Sigmoid colon (tissue), 7 donors: Measurements from ENCODE around the gene ZNFX1. TPM values are rescaled to one million over a fixed set of nuclear protein-coding genes. Genes with fewer than 3 reads are reported as not detected.

Source experiments
- DNase-seq: peaks from one replicate; pipeline ENCODE4 v3.0.0-alpha.2; 2019
- H3K27ac ChIP-seq, 4 donors: fragments of 200-600 bp; sonication (generic); one replicate each; pipeline ENCODE4 v1.5.1; 2016 to 2019; ENCODE audit warnings: mild to moderate bottlenecking in 1 of 4
- H3K27me3 ChIP-seq, 3 donors: fragments of 200-600 bp; sonication (generic); one replicate each; pipeline ENCODE4 v1.5.1; 2019; ENCODE audit warnings: mild to moderate bottlenecking in 1 of 3
- H3K36me3 ChIP-seq, 4 donors: fragments of 200-600 bp; sonication (generic); one replicate each; pipeline ENCODE4 v1.5.1; 2016 to 2019
- H3K4me1 ChIP-seq, 4 donors: fragments of 200-600 bp; sonication (generic); one replicate each; pipeline ENCODE4 v1.5.1; 2017 to 2019
- H3K4me3 ChIP-seq, 4 donors: fragments of 200-600 bp; sonication (generic); one replicate each; pipeline ENCODE4 v1.5.1; 2017 to 2019; ENCODE audit warnings: mild to moderate bottlenecking in 2 of 4, moderate library complexity in 1 of 4
- H3K9me3 ChIP-seq, 4 donors: fragments of 200-600 bp in 3 of 4; sonication (generic) in 3 of 4; one replicate each; pipeline versions ENCODE4 v1.5.1 to v1.6.1; 2013 to 2019
- EP300 ChIP-seq, 4 donors: sonication (generic); formaldehyde crosslinking; IDR thresholded peaks; one replicate each; pipeline ENCODE4 v1.6.1; 2017; ENCODE audit warnings: antibody characterized with exemption in 4 of 4
- POLR2A ChIP-seq, 2 donors: fragments of 450-650 bp; IDR thresholded peaks; one replicate each; pipeline ENCODE4 v1.6.1; 2016; ENCODE audit warnings: antibody characterized with exemption in 2 of 2, mild to moderate bottlenecking in 2 of 2, moderate library complexity in 2 of 2
- POLR2AphosphoS5 ChIP-seq, 4 donors: sonication (generic); formaldehyde crosslinking; IDR thresholded peaks; one replicate each; pipeline ENCODE4 v1.6.1; 2017; ENCODE audit warnings: antibody characterized with exemption in 4 of 4
- WGBS, 2 donors: extraction: QIAGEN DNeasy Blood & Tissue Kit; methylation state at CpG; one replicate each; pipeline ENCODE4 v1.1.7; 2013; 5-methylcytosine and 5-hydroxymethylcytosine counted together
- intact Hi-C: fragments of 100-400 bp; cut with DNase I; formaldehyde crosslinking; loops from one replicate; pipeline ENCODE4 v1.15.1; 2023
- polyA plus RNA-seq, 3 donors: library from polyadenylated mRNA; stranded (reverse); fragments of 200-250 nt; gene quantifications; one replicate each; pipeline ENCODE4 v1.2.3, GENCODE V29; 2013
- total RNA-seq, 4 donors: library from RNA; depleted of rRNA; stranded (reverse); fragments of >200 nt; gene quantifications; one replicate each; pipeline ENCODE4 v1.1.0, GENCODE V29; 2016
- TF ChIP-seq, protein P1 (sequence below), 4 experiments: fragments of 450-650 bp in 3 of 4; fragments of 200-600 bp in 1 of 4; IDR thresholded peaks; one replicate each; pipeline ENCODE4 v1.5.1; 2016 to 2019; ENCODE audit warnings: antibody characterized with exemption in 4 of 4, mild to moderate bottlenecking in 3 of 4, moderate library complexity in 2 of 4
- donor health status: healthy with polysubstance abuse.
- donor health status: Bipolar disorder and iron deficiency.
- donor health status: healthy.

ZNFX1 gene
- total and polyA plus RNA-seq, 7 donors = 7.2 to 32.1 (median 25.7) TPM

DNA sequence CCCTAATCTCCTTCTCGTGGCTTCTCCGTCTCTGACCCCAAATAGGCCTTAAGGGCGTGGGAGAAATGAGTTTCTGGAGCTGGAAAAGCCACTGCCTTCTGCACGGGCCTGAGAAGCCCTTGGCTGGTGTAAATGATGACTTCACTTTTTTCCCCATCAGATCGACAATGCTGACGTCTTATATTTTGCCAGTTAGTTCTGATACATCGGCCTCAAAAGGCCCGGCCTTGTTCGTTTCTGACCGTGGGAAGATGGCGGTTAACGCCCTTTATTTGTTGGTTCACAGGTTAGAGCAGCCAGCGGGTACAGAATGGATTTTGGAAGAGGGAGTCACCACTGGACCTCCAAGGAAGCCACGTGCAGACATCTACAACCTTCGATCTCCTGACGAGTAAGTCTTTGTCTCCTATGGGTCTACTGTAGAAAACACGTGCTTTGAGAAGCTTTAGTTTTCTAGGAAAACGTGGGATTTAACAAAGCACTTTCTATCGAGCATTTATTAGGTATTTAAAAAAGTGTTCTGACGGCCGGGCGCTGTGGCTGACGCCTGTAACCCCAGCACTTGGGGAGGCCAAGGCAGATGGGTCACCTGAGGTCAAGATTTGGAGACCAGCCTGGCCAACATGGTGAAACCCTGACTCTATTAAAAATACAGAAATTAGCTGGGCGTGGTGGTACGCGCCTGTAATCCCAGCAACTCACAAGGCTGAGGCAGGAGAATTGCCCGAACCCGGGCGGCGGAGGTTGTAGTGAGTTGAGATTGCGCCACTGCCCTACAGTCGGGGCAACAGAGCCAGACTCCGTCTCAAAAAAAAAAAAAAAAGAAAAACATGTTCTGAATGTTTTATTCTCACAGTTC lies 1.2 kb upstream of the ZNFX1 start:
- Histone ChIP-seq H3K27me3 (no peaks in the 10 kb centered on the region), H3K27ac (peak overlapping the region; percentile 95 to 98 (median 97)), H3K4me3 (peak overlapping the region; percentile 86 to 98 (median 90)), H3K4me1 (peaks cover 0 to 66% (median 58%) of the 10 kb centered on the region in 4 donors), H3K9me3 (peaks cover 0 to 7% (median 5%) of the 10 kb centered on the region in 4 donors), H3K36me3 (peaks cover 31 to 62% (median 48%) of the 10 kb centered on the region in 4 donors)
- TF ChIP-seq POLR2A (IDR thresholded peaks at IDR 0.05) = no peak
- TF ChIP-seq POLR2AphosphoS5 (IDR thresholded peaks at IDR 0.05) = no peak
- TF ChIP-seq EP300 (IDR thresholded peaks at IDR 0.05) = no peak
- TF ChIP-seq, protein P1, sequence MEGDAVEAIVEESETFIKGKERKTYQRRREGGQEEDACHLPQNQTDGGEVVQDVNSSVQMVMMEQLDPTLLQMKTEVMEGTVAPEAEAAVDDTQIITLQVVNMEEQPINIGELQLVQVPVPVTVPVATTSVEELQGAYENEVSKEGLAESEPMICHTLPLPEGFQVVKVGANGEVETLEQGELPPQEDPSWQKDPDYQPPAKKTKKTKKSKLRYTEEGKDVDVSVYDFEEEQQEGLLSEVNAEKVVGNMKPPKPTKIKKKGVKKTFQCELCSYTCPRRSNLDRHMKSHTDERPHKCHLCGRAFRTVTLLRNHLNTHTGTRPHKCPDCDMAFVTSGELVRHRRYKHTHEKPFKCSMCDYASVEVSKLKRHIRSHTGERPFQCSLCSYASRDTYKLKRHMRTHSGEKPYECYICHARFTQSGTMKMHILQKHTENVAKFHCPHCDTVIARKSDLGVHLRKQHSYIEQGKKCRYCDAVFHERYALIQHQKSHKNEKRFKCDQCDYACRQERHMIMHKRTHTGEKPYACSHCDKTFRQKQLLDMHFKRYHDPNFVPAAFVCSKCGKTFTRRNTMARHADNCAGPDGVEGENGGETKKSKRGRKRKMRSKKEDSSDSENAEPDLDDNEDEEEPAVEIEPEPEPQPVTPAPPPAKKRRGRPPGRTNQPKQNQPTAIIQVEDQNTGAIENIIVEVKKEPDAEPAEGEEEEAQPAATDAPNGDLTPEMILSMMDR (IDR thresholded peaks at IDR 0.05) = no peak
- 13 to 23% methylated on average over 33 of the region's 33 CpGs for WGBS, 2 donors
- intact Hi-C loops = loop anchor here (2.0 kb wide), 1 partner anchor 60 kb away; the partner anchor contains the start of gene DDX27
- DNase-seq = no peak

DNA sequence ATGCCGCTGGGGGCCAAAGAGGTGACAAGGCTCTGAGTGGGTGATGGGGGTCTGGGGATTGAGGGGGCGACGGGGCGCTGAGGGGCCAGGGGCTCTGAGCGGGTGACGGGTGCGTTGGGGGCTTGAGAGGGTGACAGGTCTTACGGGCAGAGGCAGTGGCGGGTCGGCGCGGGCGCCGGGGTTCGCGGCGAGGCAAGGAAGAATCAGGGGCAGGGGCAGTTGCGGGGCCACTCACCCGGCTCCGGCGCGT lies 146 bp downstream of the ZNFX1 start:
- TF ChIP-seq EP300 (IDR thresholded peaks at IDR 0.05) (no peak), POLR2A (IDR thresholded peaks at IDR 0.05) (no peak), POLR2AphosphoS5 (IDR thresholded peaks at IDR 0.05) (no peak)
- TF ChIP-seq, protein P1 (IDR thresholded peaks at IDR 0.05) = no peak
- intact Hi-C loops = loop anchor here (2.0 kb wide), 1 partner anchor 59 kb away; the partner anchor contains the start of gene DDX27
- peaks cover 24 to 62% (median 36%) of the 10 kb centered on the region in 4 donors for H3K36me3 ChIP-seq
- peak overlapping the region; percentile 86 to 98 (median 90) for H3K4me3 ChIP-seq
- peaks cover 0 to 7% (median 3%) of the 10 kb centered on the region in 4 donors for H3K9me3 ChIP-seq
- no peak for DNase-seq
- no peaks in the 10 kb centered on the region for H3K27me3 ChIP-seq
- H3K27ac ChIP-seq = peak overlapping the region; percentile 95 to 98 (median 97)
- H3K4me1 ChIP-seq = peaks cover 0 to 57% (median 52%) of the 10 kb centered on the region in 4 donors
- 1% methylated on average over 22 of the region's 22 CpGs for WGBS, 2 donors

DNA sequence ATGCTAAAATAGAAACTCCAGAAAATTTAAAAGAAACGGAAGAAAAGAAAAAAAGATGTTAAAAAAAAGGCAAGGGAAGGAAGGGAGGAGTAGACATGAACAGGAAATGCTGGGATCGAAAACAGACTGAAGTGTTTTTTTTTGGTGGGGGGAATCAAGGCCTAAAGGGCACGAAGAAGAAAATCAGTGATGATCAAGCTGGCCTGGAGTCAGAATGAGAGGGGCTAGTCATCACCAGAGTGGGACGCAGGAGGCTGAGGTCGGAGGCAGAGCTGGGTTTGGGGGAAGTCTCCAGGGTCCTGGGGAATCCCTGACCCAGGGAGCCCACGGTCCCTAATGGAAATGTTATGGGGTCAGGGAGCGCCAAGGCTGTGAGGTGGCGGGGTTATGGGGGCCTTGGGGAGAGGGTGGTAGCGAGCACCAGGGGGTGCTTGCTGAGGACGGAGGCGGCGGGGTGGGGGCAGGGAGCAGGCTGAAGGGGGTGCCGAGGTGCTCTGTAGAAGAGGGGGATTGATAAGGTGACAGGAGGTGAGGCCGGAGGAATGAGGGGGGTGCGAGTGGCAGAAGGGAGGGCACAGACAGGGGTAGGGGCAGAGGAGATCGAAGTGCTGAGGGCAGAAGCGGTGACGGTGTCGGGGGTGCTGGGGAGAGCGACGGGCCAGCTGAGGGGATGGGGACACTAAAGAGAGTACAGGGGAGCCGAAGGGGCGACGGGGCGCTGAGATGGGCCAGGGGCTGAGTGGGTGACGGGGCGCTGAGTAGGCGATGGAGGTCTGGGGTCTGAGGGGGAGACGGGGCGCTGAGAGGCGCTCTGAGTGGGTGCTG lies 684 bp downstream of the ZNFX1 start:
- peak; percentile 77 for DNase-seq
- H3K9me3 ChIP-seq = peaks cover 0 to 7% (median 3%) of the 10 kb centered on the region in 4 donors
- H3K4me3 ChIP-seq = peak overlapping the region; percentile 86 to 98 (median 90)
- TF ChIP-seq POLR2AphosphoS5 (IDR thresholded peaks at IDR 0.05) = peak in 1 of 4 donors; percentile 5
- TF ChIP-seq, protein P1 (IDR thresholded peaks at IDR 0.05) = no peak
- H3K27ac ChIP-seq = peak overlapping the region; percentile 95 to 98 (median 97)
- intact Hi-C loops = no loop called here
- H3K27me3 ChIP-seq = no peaks in the 10 kb centered on the region
- H3K4me1 ChIP-seq = peaks cover 0 to 52% (median 48%) of the 10 kb centered on the region in 4 donors
- peaks cover 19 to 62% (median 31%) of the 10 kb centered on the region in 4 donors for H3K36me3 ChIP-seq
- WGBS, 2 donors = 1 to 2% methylated on average over 31 of the region's 31 CpGs

DNA sequence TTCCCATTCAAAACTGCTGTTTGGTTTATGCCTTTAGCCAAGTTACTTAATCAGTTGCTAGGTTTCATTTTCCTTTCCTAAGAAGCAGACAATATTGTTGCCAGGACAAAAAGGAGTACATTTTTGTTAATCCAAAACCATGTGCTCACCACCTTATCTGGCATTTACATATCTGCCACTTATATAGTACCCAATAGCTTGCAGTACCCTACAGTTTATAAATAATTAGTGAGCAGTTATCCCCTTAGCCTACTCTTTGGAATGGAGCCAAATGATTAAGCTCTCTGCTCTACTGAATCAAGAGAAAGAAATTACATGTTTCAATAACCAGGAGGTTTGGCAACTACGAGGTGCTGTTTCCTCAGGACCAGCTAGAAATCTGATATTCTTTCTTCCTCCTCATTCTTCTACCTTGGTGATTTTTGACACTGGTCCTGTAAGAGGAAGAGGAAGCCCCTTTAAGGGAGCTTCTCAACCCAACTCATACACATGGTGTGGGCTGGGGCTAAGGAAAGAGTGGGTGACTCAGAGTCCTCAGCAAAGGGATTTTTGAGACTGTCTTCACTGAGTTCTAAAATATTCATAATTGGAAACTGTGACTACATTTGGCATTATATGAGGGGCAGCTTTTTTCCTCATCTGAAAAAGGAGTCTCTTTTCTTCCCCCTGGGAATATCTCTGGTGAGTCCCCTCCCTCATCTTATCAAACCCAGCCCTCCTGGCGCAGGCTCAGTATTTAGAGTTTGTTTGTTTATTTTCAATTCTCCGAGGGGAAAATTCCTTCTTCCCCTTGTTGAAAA lies 1.5 kb downstream of the ZNFX1 start:
- 10 to 16% methylated on average over 3 of the region's 3 CpGs for WGBS, 2 donors

More for the DNA sequence above, 1.5 kb downstream of the ZNFX1 start:
- peak overlapping the region; percentile 86 to 98 (median 90) for H3K4me3 ChIP-seq
- peaks cover 0 to 50% (median 41%) of the 10 kb centered on the region in 4 donors for H3K4me1 ChIP-seq
- peaks cover 0 to 7% (median 3%) of the 10 kb centered on the region in 4 donors for H3K9me3 ChIP-seq
- no peak for DNase-seq
- H3K27ac ChIP-seq = peak overlapping the region; percentile 95 to 98 (median 97)
- intact Hi-C loops = no loop called here
- peaks cover 11 to 61% (median 26%) of the 10 kb centered on the region in 4 donors for H3K36me3 ChIP-seq
- TF ChIP-seq, protein P1 (IDR thresholded peaks at IDR 0.05) = no peak
- peak in 1 of 4 donors; percentile 19 for TF ChIP-seq POLR2AphosphoS5 (IDR thresholded peaks at IDR 0.05)
- H3K27me3 ChIP-seq = no peaks in the 10 kb centered on the region
